Testis (tissue), 2 donors: Measurements from ENCODE around the gene VENTX.

ENCODE experiments used
- CTCF ChIP-seq, 3 experiments: fragments of 450-650 bp in 2 of 3; fragments of 200-600 bp in 1 of 3; sonication (generic) in 1 of 3; IDR thresholded peaks; one replicate each; pipeline ENCODE4 v1.5.1; 2016 to 2019; ENCODE audit warnings: antibody characterized with exemption in 3 of 3, mild to moderate bottlenecking in 2 of 3, moderate library complexity in 1 of 3
- POLR2A ChIP-seq: fragments of 450-650 bp; IDR thresholded peaks from one replicate; pipeline ENCODE4 v1.6.1; 2017; ENCODE audit warnings: antibody characterized with exemption, mild to moderate bottlenecking, moderate library complexity

GRCh38 chr10:133279326-133280226 lies 41.9 kb downstream of the VENTX start:
- TF ChIP-seq CTCF (IDR thresholded peaks at IDR 0.05) = no peak
- no peak for TF ChIP-seq POLR2A
